ENCODE data around the gene TRIM3.

TRIM3 gene

GRCh38 chr11:6456361-6457073, 17.2 kb downstream of the TRIM3 start:
- Histone ChIP-seq H3K9ac (ENCODE audit: low read length) (no peak overlapping the region), H3K9me3 (ENCODE audit: low read length) (no peaks in the 10 kb centered on the region), H3K9me2 (ENCODE audit: low read depth, low read length) (no peaks in the 10 kb centered on the region), H3F3A (ENCODE audit: insufficient read depth, low read length) (no peaks in the 10 kb centered on the region), H3K79me2 (ENCODE audit: insufficient read depth, low read length) (no peaks in the 10 kb centered on the region), H3K4me3 (ENCODE audit: low read depth, low read length, poor library complexity, severe bottlenecking) (no peak overlapping the region), H3K4me2 (ENCODE audit: low read length) (no peak overlapping the region), H3K27me3 (ENCODE audit: insufficient read depth, low read length) (no peaks in the 10 kb centered on the region), H3K36me3 (ENCODE audit: insufficient read depth, low read length) (no peaks in the 10 kb centered on the region), H4K20me1 (ENCODE audit: insufficient read depth, low read length) (no peaks in the 10 kb centered on the region), H2AFZ (ENCODE audit: low read length) (no peak overlapping the region), H3K27ac (ENCODE audit: low read depth, low read length, poor library complexity, severe bottlenecking) (no peak overlapping the region), H3K4me1 (ENCODE audit: insufficient read depth, low read length, severe bottlenecking) (no peaks in the 10 kb centered on the region)
- TF ChIP-seq EZH2 (IDR thresholded peaks at IDR 0.05; ENCODE audit: borderline replicate concordance, low read length) (no peak), CTCF (IDR thresholded peaks at IDR 0.05; ENCODE audit: low read length) (no peak)

DNA sequence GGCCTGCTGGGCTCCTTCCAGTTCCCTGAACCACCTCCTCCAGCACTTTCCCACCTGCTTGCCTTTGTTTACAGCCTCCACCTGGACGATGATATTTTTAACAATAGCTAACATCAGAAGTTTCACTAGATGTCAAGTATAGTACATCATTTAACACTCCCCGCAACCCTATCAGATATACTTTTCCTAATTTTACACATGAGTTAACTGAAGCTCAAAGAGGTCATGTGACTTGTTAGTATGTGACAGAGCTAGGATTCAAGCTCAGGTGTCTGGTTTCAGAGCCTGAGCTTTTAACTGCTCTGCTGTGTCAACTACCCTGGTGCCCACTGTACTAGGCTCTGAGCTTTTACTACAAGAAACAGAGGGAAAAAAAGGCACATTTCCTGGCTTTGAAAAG, 18.7 kb downstream of the TRIM3 start:
- H2AFZ ChIP-seq (ENCODE audit: low read length), result no peak overlapping the region
- no peaks in the 10 kb centered on the region for H3K9me2 ChIP-seq (ENCODE audit: low read depth, low read length)
- H3K4me1 ChIP-seq (ENCODE audit: insufficient read depth, low read length, severe bottlenecking), result no peaks in the 10 kb centered on the region
- no peaks in the 10 kb centered on the region for H3K9me3 ChIP-seq (ENCODE audit: low read length)
- TF ChIP-seq CTCF (IDR thresholded peaks at IDR 0.05; ENCODE audit: low read length) (no peak), EZH2 (IDR thresholded peaks at IDR 0.05; ENCODE audit: borderline replicate concordance, low read length) (no peak)
- H3K27ac ChIP-seq (ENCODE audit: low read depth, low read length, poor library complexity, severe bottlenecking), result no peak overlapping the region
- no peaks in the 10 kb centered on the region for H3K36me3 ChIP-seq (ENCODE audit: insufficient read depth, low read length)
- no peak overlapping the region for H3K9ac ChIP-seq (ENCODE audit: low read length)
- H3K79me2 ChIP-seq (ENCODE audit: insufficient read depth, low read length), result no peaks in the 10 kb centered on the region
- H4K20me1 ChIP-seq (ENCODE audit: insufficient read depth, low read length), result no peaks in the 10 kb centered on the region
- no peak overlapping the region for H3K4me3 ChIP-seq (ENCODE audit: low read depth, low read length, poor library complexity, severe bottlenecking)
- H3F3A ChIP-seq (ENCODE audit: insufficient read depth, low read length), result no peaks in the 10 kb centered on the region
- no peaks in the 10 kb centered on the region for H3K27me3 ChIP-seq (ENCODE audit: insufficient read depth, low read length)
- H3K4me2 ChIP-seq (ENCODE audit: low read length), result no peak overlapping the region

- Histone ChIP-seq H3K27ac (ENCODE audit: low read depth, low read length, poor library complexity, severe bottlenecking) (no peak overlapping the region), H3K9me2 (ENCODE audit: low read depth, low read length) (no peaks in the 10 kb centered on the region), H4K20me1 (ENCODE audit: insufficient read depth, low read length) (no peaks in the 10 kb centered on the region), H3K36me3 (ENCODE audit: insufficient read depth, low read length) (no peaks in the 10 kb centered on the region), H3K9ac (ENCODE audit: low read length) (no peak overlapping the region), H3K27me3 (ENCODE audit: insufficient read depth, low read length) (no peaks in the 10 kb centered on the region), H3K4me2 (ENCODE audit: low read length) (no peak overlapping the region), H3K4me1 (ENCODE audit: insufficient read depth, low read length, severe bottlenecking) (no peaks in the 10 kb centered on the region), H3K9me3 (ENCODE audit: low read length) (no peaks in the 10 kb centered on the region), H3F3A (ENCODE audit: insufficient read depth, low read length) (no peaks in the 10 kb centered on the region), H3K4me3 (ENCODE audit: low read depth, low read length, poor library complexity, severe bottlenecking) (no peak overlapping the region), H3K79me2 (ENCODE audit: insufficient read depth, low read length) (no peaks in the 10 kb centered on the region), H2AFZ (ENCODE audit: low read length) (no peak overlapping the region)
- TF ChIP-seq EZH2 (IDR thresholded peaks at IDR 0.05; ENCODE audit: borderline replicate concordance, low read length) (no peak), CTCF (IDR thresholded peaks at IDR 0.05; ENCODE audit: low read length) (no peak)
Observed at GRCh38 chr11:6453152-6453551, 20.6 kb downstream of the TRIM3 start.

Measured in OCI-LY1 (cell line).